GM23338 (cell line): ENCODE results near the gene PROKR1. TPM values are rescaled to one million over a fixed set of nuclear protein-coding genes. Genes with fewer than 3 reads are reported as not detected.

Source experiments
- ATAC-seq: fragments of 200-7000 bp; cut with Tn5 transposase; 3 replicates; pipeline ENCODE4 v1.9.1; 2020
- DNase-seq: peaks from one replicate; pipeline ENCODE4 v3.0.0-alpha.2; 2015; ENCODE audit warnings: low spot score
- H2AFZ ChIP-seq: fragments of 200-600 bp; sonication (generic); 2 replicates; pipeline ENCODE4 v1.8.0; 2016; ENCODE audit warnings: antibody characterized with exemption, mild to moderate bottlenecking, moderate library complexity
- H3F3A ChIP-seq: fragments of 200-600 bp; sonication (generic); replicated peaks from 2 replicates; pipeline ENCODE4 v1.8.0; 2017; ENCODE audit warnings: antibody characterized with exemption, mixed run types, low read depth
- H3K27ac ChIP-seq: fragments of 200-600 bp; sonication (generic); 2 replicates; pipeline ENCODE4 v1.6.1; 2016; ENCODE audit warnings: low read depth
- H3K27me3 ChIP-seq: fragments of 200-600 bp; sonication (generic); 2 replicates; pipeline ENCODE4 v1.8.0; 2016; ENCODE audit warnings: mild to moderate bottlenecking, mixed run types, moderate library complexity; ENCODE audit not compliant: insufficient read depth
- H3K36me3 ChIP-seq: fragments of 200-600 bp; sonication (generic); 2 replicates; pipeline ENCODE4 v1.8.0; 2016; ENCODE audit warnings: mild to moderate bottlenecking; ENCODE audit not compliant: insufficient read depth
- H3K4me1 ChIP-seq: fragments of 200-600 bp; sonication (generic); 2 replicates; pipeline ENCODE4 v1.8.0; 2016; ENCODE audit warnings: mild to moderate bottlenecking, moderate library complexity; ENCODE audit not compliant: insufficient read depth
- H3K4me2 ChIP-seq: fragments of 200-600 bp; sonication (generic); 2 replicates; pipeline ENCODE4 v1.7.1; 2017; ENCODE audit warnings: mixed run types
- H3K4me3 ChIP-seq: fragments of 200-600 bp; sonication (generic); 2 replicates; pipeline ENCODE4 v1.6.1; 2016; ENCODE audit warnings: mixed run types
- H3K79me2 ChIP-seq: fragments of 200-600 bp; sonication (generic); replicated peaks from 2 replicates; pipeline ENCODE4 v1.8.0; 2017; ENCODE audit warnings: mild to moderate bottlenecking; ENCODE audit not compliant: insufficient read depth
- H3K9me2 ChIP-seq: fragments of 200-600 bp; sonication (generic); 2 replicates; pipeline ENCODE4 v1.8.0; 2017; ENCODE audit not compliant: insufficient read depth
- H4K20me1 ChIP-seq: fragments of 200-600 bp; sonication (generic); replicated peaks from 2 replicates; pipeline ENCODE4 v1.8.0; 2017; ENCODE audit warnings: mild to moderate bottlenecking; ENCODE audit not compliant: insufficient read depth
- H3K27ac Mint-ChIP-seq: 2 replicates; pipeline ENCODE4 v1.8.0; 2020; ENCODE audit warnings: inconsistent platforms, mild to moderate bottlenecking, moderate library complexity, mixed read lengths
- H3K27me3 Mint-ChIP-seq: 3 replicates; pipeline ENCODE4 v1.8.0; 2022; ENCODE audit warnings: low read depth, mild to moderate bottlenecking, moderate library complexity, mixed read lengths, inconsistent platforms; ENCODE audit not compliant: insufficient read depth, poor library complexity
- H3K36me3 Mint-ChIP-seq: 3 replicates; pipeline ENCODE4 v1.8.0; 2021; ENCODE audit warnings: low read depth, mild to moderate bottlenecking, inconsistent platforms, moderate library complexity, mixed read lengths
- H3K4me1 Mint-ChIP-seq: 3 replicates; pipeline ENCODE4 v1.8.0; 2020; ENCODE audit warnings: mild to moderate bottlenecking, inconsistent platforms, mixed read lengths
- H3K4me3 Mint-ChIP-seq: 3 replicates; pipeline ENCODE4 v1.8.0; 2021; ENCODE audit warnings: moderate library complexity, mild to moderate bottlenecking, inconsistent platforms, mixed read lengths
- H3K9me3 Mint-ChIP-seq: 3 replicates; pipeline ENCODE4 v1.8.0; 2020; ENCODE audit warnings: moderate library complexity, mild to moderate bottlenecking, inconsistent platforms, mixed read lengths
- CREB1 ChIP-seq: fragments of 250-450 bp; sonication (Bioruptor Pico); IDR thresholded peaks from 2 replicates; pipeline ENCODE4 v1.5.0; 2020; ENCODE audit warnings: low read depth, mild to moderate bottlenecking, moderate library complexity
- EZH2 ChIP-seq: fragments of 200-600 bp; sonication (generic); IDR thresholded peaks from one replicate; pipeline ENCODE4 v1.8.0; 2017; ENCODE audit warnings: antibody characterized with exemption, mild to moderate bottlenecking, low read depth; ENCODE audit not compliant: unreplicated experiment
- EZH2phosphoT487 ChIP-seq: fragments of 200-600 bp; sonication (generic); IDR thresholded peaks from one replicate; pipeline ENCODE4 v1.8.1; 2018; ENCODE audit warnings: antibody characterized with exemption; ENCODE audit not compliant: unreplicated experiment
- NANOG ChIP-seq: IDR thresholded peaks from 2 replicates; pipeline ENCODE4 v1.6.1; 2016; ENCODE audit warnings: antibody characterized with exemption, borderline replicate concordance
- STAT1 ChIP-seq: IDR thresholded peaks from one replicate; pipeline ENCODE4 v1.6.1; 2016; ENCODE audit warnings: antibody characterized with exemption; ENCODE audit not compliant: unreplicated experiment
- ZNF114 ChIP-seq: fragments of 250-450 bp; sonication (Bioruptor Pico); IDR thresholded peaks from 2 replicates; pipeline ENCODE4 v1.5.0; 2020; ENCODE audit warnings: mild to moderate bottlenecking, moderate library complexity
- ZNF331 ChIP-seq: fragments of 250-450 bp; sonication (Bioruptor Pico); IDR thresholded peaks from 2 replicates; pipeline ENCODE4 v1.5.0; 2020; ENCODE audit warnings: low read depth, mild to moderate bottlenecking, moderate library complexity
- polyA plus RNA-seq: library from polyadenylated mRNA; unstranded; fragments of >200 nt; fragmentation: Nextera tagmentation; extraction: Ambion mirVana; gene quantifications from 2 replicates; pipeline ENCODE4 v1.2.1, GENCODE V29; 2016
- total RNA-seq: library from RNA; depleted of rRNA; stranded (reverse); fragments of >200 nt; shearing (Covaris generic); gene quantifications from 2 replicates; pipeline ENCODE4 v1.2.3, GENCODE V29; 2014
- TF ChIP-seq, protein P1 (sequence below): IDR thresholded peaks from 2 replicates; pipeline ENCODE4 v1.6.1; 2016; ENCODE audit warnings: antibody characterized with exemption
- TF ChIP-seq, protein P2 (sequence below): fragments of 250-450 bp; sonication (Bioruptor Pico); IDR thresholded peaks from 2 replicates; pipeline ENCODE4 v1.5.0; 2020; ENCODE audit warnings: mild to moderate bottlenecking, moderate library complexity

The PROKR1 gene
- total and polyA plus RNA-seq, 2 experiments from 2014 or later, result 0.61 to 5.3 TPM

GRCh38 chr2:68673631-68674030, 30.3 kb downstream of the PROKR1 start:
- H3K4me2 ChIP-seq, result no peak overlapping the region
- no peak overlapping the region for H3K27ac ChIP-seq
- Mint-ChIP-seq H3K27ac (no peak overlapping the region), H3K36me3 (peaks cover 20% of the 10 kb centered on the region; the same call in 2 of the 3 replicates), H3K27me3 (no peaks in the 10 kb centered on the region), H3K4me1 (peaks cover 15% of the 10 kb centered on the region), H3K9me3 (peaks cover 31% of the 10 kb centered on the region; the same call in 2 of the 3 replicates), H3K4me3 (no peak overlapping the region)
- no peaks in the 10 kb centered on the region for H3K27me3 ChIP-seq
- DNase-seq (no peak), ATAC-seq (no peak)
- no peaks in the 10 kb centered on the region for H4K20me1 ChIP-seq
- peaks cover 6% of the 10 kb centered on the region; the same call in 1 of the 2 replicates for H3K4me1 ChIP-seq
- no peak overlapping the region for H3K4me3 ChIP-seq
- peaks cover 28% of the 10 kb centered on the region for H3K9me2 ChIP-seq
- H3K79me2 ChIP-seq, result no peaks in the 10 kb centered on the region
- no peaks in the 10 kb centered on the region for H3F3A ChIP-seq
- TF ChIP-seq STAT1 (no peak), CREB1 (no peak), NANOG (no peak), EZH2 (no peak), ZNF114 (CRISPR knock-in tag) (no peak), ZNF331 (CRISPR knock-in tag) (no peak), EZH2phosphoT487 (no peak)
- TF ChIP-seq, protein P1, sequence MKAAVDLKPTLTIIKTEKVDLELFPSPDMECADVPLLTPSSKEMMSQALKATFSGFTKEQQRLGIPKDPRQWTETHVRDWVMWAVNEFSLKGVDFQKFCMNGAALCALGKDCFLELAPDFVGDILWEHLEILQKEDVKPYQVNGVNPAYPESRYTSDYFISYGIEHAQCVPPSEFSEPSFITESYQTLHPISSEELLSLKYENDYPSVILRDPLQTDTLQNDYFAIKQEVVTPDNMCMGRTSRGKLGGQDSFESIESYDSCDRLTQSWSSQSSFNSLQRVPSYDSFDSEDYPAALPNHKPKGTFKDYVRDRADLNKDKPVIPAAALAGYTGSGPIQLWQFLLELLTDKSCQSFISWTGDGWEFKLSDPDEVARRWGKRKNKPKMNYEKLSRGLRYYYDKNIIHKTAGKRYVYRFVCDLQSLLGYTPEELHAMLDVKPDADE, result no peak
- TF ChIP-seq, protein P2, sequence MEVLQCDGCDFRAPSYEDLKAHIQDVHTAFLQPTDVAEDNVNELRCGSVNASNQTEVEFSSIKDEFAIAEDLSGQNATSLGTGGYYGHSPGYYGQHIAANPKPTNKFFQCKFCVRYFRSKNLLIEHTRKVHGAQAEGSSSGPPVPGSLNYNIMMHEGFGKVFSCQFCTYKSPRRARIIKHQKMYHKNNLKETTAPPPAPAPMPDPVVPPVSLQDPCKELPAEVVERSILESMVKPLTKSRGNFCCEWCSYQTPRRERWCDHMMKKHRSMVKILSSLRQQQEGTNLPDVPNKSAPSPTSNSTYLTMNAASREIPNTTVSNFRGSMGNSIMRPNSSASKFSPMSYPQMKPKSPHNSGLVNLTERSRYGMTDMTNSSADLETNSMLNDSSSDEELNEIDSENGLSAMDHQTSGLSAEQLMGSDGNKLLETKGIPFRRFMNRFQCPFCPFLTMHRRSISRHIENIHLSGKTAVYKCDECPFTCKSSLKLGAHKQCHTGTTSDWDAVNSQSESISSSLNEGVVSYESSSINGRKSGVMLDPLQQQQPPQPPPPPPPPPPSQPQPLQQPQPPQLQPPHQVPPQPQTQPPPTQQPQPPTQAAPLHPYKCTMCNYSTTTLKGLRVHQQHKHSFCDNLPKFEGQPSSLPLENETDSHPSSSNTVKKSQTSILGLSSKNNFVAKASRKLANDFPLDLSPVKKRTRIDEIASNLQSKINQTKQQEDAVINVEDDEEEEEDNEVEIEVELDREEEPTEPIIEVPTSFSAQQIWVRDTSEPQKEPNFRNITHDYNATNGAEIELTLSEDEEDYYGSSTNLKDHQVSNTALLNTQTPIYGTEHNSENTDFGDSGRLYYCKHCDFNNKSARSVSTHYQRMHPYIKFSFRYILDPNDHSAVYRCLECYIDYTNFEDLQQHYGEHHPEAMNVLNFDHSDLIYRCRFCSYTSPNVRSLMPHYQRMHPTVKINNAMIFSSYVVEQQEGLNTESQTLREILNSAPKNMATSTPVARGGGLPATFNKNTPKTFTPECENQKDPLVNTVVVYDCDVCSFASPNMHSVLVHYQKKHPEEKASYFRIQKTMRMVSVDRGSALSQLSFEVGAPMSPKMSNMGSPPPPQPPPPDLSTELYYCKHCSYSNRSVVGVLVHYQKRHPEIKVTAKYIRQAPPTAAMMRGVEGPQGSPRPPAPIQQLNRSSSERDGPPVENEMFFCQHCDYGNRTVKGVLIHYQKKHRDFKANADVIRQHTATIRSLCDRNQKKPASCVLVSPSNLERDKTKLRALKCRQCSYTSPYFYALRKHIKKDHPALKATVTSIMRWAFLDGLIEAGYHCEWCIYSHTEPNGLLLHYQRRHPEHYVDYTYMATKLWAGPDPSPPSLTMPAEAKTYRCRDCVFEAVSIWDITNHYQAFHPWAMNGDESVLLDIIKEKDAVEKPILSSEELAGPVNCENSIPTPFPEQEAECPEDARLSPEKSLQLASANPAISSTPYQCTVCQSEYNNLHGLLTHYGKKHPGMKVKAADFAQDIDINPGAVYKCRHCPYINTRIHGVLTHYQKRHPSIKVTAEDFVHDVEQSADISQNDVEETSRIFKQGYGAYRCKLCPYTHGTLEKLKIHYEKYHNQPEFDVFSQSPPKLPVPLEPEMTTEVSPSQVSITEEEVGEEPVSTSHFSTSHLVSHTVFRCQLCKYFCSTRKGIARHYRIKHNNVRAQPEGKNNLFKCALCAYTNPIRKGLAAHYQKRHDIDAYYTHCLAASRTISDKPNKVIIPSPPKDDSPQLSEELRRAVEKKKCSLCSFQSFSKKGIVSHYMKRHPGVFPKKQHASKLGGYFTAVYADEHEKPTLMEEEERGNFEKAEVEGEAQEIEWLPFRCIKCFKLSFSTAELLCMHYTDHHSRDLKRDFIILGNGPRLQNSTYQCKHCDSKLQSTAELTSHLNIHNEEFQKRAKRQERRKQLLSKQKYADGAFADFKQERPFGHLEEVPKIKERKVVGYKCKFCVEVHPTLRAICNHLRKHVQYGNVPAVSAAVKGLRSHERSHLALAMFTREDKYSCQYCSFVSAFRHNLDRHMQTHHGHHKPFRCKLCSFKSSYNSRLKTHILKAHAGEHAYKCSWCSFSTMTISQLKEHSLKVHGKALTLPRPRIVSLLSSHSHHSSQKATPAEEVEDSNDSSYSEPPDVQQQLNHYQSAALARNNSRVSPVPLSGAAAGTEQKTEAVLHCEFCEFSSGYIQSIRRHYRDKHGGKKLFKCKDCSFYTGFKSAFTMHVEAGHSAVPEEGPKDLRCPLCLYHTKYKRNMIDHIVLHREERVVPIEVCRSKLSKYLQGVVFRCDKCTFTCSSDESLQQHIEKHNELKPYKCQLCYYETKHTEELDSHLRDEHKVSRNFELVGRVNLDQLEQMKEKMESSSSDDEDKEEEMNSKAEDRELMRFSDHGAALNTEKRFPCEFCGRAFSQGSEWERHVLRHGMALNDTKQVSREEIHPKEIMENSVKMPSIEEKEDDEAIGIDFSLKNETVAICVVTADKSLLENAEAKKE (CRISPR knock-in tag), result no peak
- 0 out of 2 replicates have a peak, but pooled peaks cover 5% of the 10 kb centered on the region for H3K36me3 ChIP-seq
- H2AFZ ChIP-seq, result no peak overlapping the region
